Brain microvascular endothelial cell (primary cell): ENCODE measurements around the gene RESF1.

Source experiments
- DNase-seq: peaks from one replicate; pipeline ENCODE4 v3.0.0-alpha.2; 2020
- H3K27ac ChIP-seq: fragments of 250-450 bp; sonication (Bioruptor Pico); 2 replicates; pipeline ENCODE4 v1.5.1; 2020; ENCODE audit warnings: mild to moderate bottlenecking, moderate library complexity
- H3K27me3 ChIP-seq: fragments of 250-450 bp; sonication (Bioruptor Pico); replicated peaks from 2 replicates; pipeline ENCODE4 v1.5.1; 2020; ENCODE audit warnings: mild to moderate bottlenecking
- H3K36me3 ChIP-seq: fragments of 250-450 bp; sonication (Bioruptor Pico); replicated peaks from 2 replicates; pipeline ENCODE4 v1.5.1; 2020; ENCODE audit warnings: mild to moderate bottlenecking
- H3K4me3 ChIP-seq: 2 replicates; pipeline ENCODE4 v1.5.1; 2011; ENCODE audit warnings: low read depth, mild to moderate bottlenecking, control low read depth, low read length, moderate library complexity
- CTCF ChIP-seq: IDR thresholded peaks from 2 replicates; pipeline ENCODE4 v1.5.1; 2011; ENCODE audit warnings: low read depth, mild to moderate bottlenecking, moderate library complexity, low read length, control low read depth, inconsistent platforms; ENCODE audit errors: missing control alignments
- in situ Hi-C: cut with HindIII; loops from 2 replicates; pipeline ENCODE4 v1.10.0; 2017; ENCODE audit warnings: low sequenced_read_pairs, low pct_ligation_motif_present

The RESF1 gene

GRCh38 chr12:31964280-31964679 is 5.1 kb downstream of the RESF1 start:
- Histone ChIP-seq H3K27me3 (no peaks in the 10 kb centered on the region), H3K4me3 (no peak overlapping the region), H3K27ac (no peak overlapping the region), H3K36me3 (peaks cover 11% of the 10 kb centered on the region)
- no peak for DNase-seq
- in situ Hi-C loops, result no loop called here
- no peak for TF ChIP-seq CTCF

GRCh38 chr12:31965090-31965489 is 5.9 kb downstream of the RESF1 start:
- no peak for TF ChIP-seq CTCF
- Histone ChIP-seq H3K4me3 (no peak overlapping the region), H3K27me3 (no peaks in the 10 kb centered on the region), H3K36me3 (peaks cover 11% of the 10 kb centered on the region), H3K27ac (no peak overlapping the region)
- in situ Hi-C loops, result no loop called here
- DNase-seq, result no peak

GRCh38 chr12:31966558-31967205 is 7.5 kb downstream of the RESF1 start:
- no peak overlapping the region for H3K27ac ChIP-seq
- in situ Hi-C loops, result no loop called here

GRCh38 chr12:31967539-31967938 is 8.3 kb downstream of the RESF1 start:
- TF ChIP-seq CTCF, result no peak
- peaks cover 22% of the 10 kb centered on the region for H3K36me3 ChIP-seq
- H3K27ac ChIP-seq, result no peak overlapping the region
- in situ Hi-C loops, result no loop called here
- no peak for DNase-seq
- no peaks in the 10 kb centered on the region for H3K27me3 ChIP-seq
- no peak overlapping the region for H3K4me3 ChIP-seq

More at GRCh38 chr12:31966558-31967205, 7.5 kb downstream of the RESF1 start:
- TF ChIP-seq CTCF, result no peak
- DNase-seq, result no peak
- no peaks in the 10 kb centered on the region for H3K27me3 ChIP-seq
- H3K36me3 ChIP-seq, result peaks cover 22% of the 10 kb centered on the region
- no peak overlapping the region for H3K4me3 ChIP-seq

GRCh38 chr12:31970199-31970598 is 11.0 kb downstream of the RESF1 start:
- H3K27me3 ChIP-seq, result no peaks in the 10 kb centered on the region
- TF ChIP-seq CTCF, result no peak
- peaks cover 17% of the 10 kb centered on the region for H3K36me3 ChIP-seq
- H3K27ac ChIP-seq, result no peak overlapping the region
- no peak for DNase-seq
- H3K4me3 ChIP-seq, result no peak overlapping the region
- in situ Hi-C loops, result no loop called here

- TF ChIP-seq CTCF, result no peak
- no peak for DNase-seq
- no peak overlapping the region for H3K4me3 ChIP-seq
- H3K27me3 ChIP-seq, result no peaks in the 10 kb centered on the region
- in situ Hi-C loops, result no loop called here
- no peak overlapping the region for H3K27ac ChIP-seq
- peaks cover 17% of the 10 kb centered on the region for H3K36me3 ChIP-seq
Measured at GRCh38 chr12:31973818-31974217, 14.6 kb downstream of the RESF1 start.
